ENCODE data around the gene PDGFRB. TPM values are rescaled to one million over a fixed set of nuclear protein-coding genes. Genes with fewer than 3 reads are reported as not detected.

The PDGFRB gene
- polyA plus RNA-seq, 2 of the 4 experiments (the other 2 are of a cell fraction) = 0.22 TPM

DNA sequence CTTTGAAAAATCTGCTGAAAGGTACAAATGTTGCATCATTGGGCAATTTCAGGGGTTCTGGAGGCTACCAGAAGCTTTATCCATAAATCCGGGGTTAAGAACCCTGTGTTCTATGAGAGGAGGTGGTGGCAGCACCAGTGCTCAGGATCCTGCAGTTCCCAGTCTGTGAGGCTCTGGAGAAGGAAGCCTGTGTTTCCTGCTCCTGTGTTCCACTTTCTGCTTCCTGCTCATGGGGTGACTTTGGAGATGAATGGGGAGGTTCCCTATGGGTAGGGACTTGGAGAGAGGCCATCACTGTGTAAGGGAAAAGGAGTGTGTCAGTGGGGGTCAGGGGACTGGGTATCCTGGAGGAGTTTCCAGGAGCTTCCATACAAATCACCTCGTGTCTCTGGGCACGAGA is 13.2 kb upstream of the PDGFRB start:
- no peak overlapping the region for H3K4me2 ChIP-seq
- ChIA-PET POLR2A (no interaction called here), CTCF (interaction anchor here (1.3 to 3.3 kb wide), 6 partner anchors 12 to 182 kb away, joined by 3 to 17 read pairs (median 4); partner anchors contain the start of gene SLC6A7)
- H3K4me3 ChIP-seq = no peak overlapping the region
- peaks cover 2% of the 10 kb centered on the region; the same call in 1 of the 3 replicates for H3K4me1 ChIP-seq
- ATAC-seq (peak in 1 of 2 experiments; percentile 27; a peak in 2 of 6 replicates), FAIRE-seq (no peak), DNase-seq (ENCODE audit: low read depth in 1 of 2, low spot score in 1 of 2) (no peak)
- TF ChIP-seq POLR2A (IDR thresholded peaks at IDR 0.05; ENCODE audit: low read length) = no peak
- TF ChIP-seq, protein P1, sequence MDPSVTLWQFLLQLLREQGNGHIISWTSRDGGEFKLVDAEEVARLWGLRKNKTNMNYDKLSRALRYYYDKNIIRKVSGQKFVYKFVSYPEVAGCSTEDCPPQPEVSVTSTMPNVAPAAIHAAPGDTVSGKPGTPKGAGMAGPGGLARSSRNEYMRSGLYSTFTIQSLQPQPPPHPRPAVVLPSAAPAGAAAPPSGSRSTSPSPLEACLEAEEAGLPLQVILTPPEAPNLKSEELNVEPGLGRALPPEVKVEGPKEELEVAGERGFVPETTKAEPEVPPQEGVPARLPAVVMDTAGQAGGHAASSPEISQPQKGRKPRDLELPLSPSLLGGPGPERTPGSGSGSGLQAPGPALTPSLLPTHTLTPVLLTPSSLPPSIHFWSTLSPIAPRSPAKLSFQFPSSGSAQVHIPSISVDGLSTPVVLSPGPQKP (IDR thresholded peaks at IDR 0.05; ENCODE audit: low read depth, low read length) = no peak
- TF ChIP-seq ZC3H11A (IDR thresholded peaks at IDR 0.05) = no peak
- TF ChIP-seq, protein P2, sequence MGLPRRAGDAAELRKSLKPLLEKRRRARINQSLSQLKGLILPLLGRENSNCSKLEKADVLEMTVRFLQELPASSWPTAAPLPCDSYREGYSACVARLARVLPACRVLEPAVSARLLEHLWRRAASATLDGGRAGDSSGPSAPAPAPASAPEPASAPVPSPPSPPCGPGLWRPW (IDR thresholded peaks at IDR 0.05) = no peak
- TF ChIP-seq, protein P3, sequence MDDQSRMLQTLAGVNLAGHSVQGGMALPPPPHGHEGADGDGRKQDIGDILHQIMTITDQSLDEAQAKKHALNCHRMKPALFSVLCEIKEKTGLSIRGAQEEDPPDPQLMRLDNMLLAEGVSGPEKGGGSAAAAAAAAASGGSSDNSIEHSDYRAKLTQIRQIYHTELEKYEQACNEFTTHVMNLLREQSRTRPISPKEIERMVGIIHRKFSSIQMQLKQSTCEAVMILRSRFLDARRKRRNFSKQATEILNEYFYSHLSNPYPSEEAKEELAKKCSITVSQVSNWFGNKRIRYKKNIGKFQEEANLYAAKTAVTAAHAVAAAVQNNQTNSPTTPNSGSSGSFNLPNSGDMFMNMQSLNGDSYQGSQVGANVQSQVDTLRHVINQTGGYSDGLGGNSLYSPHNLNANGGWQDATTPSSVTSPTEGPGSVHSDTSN (IDR thresholded peaks at IDR 0.05) = no peak
- TF ChIP-seq, protein P4, sequence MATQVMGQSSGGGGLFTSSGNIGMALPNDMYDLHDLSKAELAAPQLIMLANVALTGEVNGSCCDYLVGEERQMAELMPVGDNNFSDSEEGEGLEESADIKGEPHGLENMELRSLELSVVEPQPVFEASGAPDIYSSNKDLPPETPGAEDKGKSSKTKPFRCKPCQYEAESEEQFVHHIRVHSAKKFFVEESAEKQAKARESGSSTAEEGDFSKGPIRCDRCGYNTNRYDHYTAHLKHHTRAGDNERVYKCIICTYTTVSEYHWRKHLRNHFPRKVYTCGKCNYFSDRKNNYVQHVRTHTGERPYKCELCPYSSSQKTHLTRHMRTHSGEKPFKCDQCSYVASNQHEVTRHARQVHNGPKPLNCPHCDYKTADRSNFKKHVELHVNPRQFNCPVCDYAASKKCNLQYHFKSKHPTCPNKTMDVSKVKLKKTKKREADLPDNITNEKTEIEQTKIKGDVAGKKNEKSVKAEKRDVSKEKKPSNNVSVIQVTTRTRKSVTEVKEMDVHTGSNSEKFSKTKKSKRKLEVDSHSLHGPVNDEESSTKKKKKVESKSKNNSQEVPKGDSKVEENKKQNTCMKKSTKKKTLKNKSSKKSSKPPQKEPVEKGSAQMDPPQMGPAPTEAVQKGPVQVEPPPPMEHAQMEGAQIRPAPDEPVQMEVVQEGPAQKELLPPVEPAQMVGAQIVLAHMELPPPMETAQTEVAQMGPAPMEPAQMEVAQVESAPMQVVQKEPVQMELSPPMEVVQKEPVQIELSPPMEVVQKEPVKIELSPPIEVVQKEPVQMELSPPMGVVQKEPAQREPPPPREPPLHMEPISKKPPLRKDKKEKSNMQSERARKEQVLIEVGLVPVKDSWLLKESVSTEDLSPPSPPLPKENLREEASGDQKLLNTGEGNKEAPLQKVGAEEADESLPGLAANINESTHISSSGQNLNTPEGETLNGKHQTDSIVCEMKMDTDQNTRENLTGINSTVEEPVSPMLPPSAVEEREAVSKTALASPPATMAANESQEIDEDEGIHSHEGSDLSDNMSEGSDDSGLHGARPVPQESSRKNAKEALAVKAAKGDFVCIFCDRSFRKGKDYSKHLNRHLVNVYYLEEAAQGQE (IDR thresholded peaks at IDR 0.05) = no peak
- TF ChIP-seq, protein P5, sequence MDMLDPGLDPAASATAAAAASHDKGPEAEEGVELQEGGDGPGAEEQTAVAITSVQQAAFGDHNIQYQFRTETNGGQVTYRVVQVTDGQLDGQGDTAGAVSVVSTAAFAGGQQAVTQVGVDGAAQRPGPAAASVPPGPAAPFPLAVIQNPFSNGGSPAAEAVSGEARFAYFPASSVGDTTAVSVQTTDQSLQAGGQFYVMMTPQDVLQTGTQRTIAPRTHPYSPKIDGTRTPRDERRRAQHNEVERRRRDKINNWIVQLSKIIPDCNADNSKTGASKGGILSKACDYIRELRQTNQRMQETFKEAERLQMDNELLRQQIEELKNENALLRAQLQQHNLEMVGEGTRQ (IDR thresholded peaks at IDR 0.05) = no peak
- TF ChIP-seq GATA3 (IDR thresholded peaks at IDR 0.05; ENCODE audit: borderline replicate concordance) = no peak
- no peak for TF ChIP-seq KDM5A (IDR thresholded peaks at IDR 0.05)
- TF ChIP-seq, protein P6, sequence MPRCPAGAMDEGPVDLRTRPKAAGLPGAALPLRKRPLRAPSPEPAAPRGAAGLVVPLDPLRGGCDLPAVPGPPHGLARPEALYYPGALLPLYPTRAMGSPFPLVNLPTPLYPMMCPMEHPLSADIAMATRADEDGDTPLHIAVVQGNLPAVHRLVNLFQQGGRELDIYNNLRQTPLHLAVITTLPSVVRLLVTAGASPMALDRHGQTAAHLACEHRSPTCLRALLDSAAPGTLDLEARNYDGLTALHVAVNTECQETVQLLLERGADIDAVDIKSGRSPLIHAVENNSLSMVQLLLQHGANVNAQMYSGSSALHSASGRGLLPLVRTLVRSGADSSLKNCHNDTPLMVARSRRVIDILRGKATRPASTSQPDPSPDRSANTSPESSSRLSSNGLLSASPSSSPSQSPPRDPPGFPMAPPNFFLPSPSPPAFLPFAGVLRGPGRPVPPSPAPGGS (IDR thresholded peaks at IDR 0.05) = no peak
- no peak for TF ChIP-seq TFCP2L1 (CRISPR knock-in tag; IDR thresholded peaks at IDR 0.05)
- no peak for TF ChIP-seq SREBF2 (IDR thresholded peaks at IDR 0.05)
- TF ChIP-seq CHD4 (IDR thresholded peaks at IDR 0.05; ENCODE audit: borderline replicate concordance) = no peak
- no peak for TF ChIP-seq BHLHE40 (IDR thresholded peaks at IDR 0.05; ENCODE audit: low read depth, low read length)
- TF ChIP-seq NR3C1 (IDR thresholded peaks at IDR 0.05) = no peak
- no peak for TF ChIP-seq TP53 (CRISPR knock-in tag; IDR thresholded peaks at IDR 0.05)
- TF ChIP-seq, protein P7, sequence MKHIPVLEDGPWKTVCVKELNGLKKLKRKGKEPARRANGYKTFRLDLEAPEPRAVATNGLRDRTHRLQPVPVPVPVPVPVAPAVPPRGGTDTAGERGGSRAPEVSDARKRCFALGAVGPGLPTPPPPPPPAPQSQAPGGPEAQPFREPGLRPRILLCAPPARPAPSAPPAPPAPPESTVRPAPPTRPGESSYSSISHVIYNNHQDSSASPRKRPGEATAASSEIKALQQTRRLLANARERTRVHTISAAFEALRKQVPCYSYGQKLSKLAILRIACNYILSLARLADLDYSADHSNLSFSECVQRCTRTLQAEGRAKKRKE (CRISPR knock-in tag; IDR thresholded peaks at IDR 0.05; ENCODE audit: low read depth) = no peak
- WGBS (ENCODE audit: missing lambda C conversion rate) = 45% methylated on average over 3 of the region's 3 CpGs
- no peak overlapping the region for H3K27ac ChIP-seq
- H3K9me3 ChIP-seq = no peaks in the 10 kb centered on the region

DNA sequence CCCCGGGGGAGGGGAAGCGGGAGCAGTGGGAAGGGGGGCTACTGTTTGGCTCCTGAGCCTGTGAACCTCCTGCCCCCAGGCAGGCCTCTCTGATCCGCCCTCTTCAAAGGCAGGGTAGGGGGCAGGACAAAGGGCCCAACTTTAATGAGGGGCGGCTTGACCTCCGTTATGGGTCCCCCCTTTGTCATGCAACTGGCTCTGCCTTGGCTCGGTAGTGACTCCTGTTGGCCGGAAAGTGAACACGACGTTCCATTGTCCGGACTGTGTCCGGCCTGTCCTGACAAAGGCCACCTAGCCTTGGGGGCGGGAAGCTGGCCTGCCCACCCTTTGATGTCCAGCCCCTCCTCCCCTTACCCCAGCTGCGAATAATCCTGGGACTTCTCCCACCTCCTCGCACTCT is 12.3 kb upstream of the PDGFRB start:
- Histone ChIP-seq H3K27ac (no peak overlapping the region), H3K4me1 (peaks cover 5% of the 10 kb centered on the region; the same call in 1 of the 3 replicates), H3K4me2 (no peak overlapping the region), H3K4me3 (no peak overlapping the region), H3K9me3 (no peaks in the 10 kb centered on the region)
- DNase-seq (ENCODE audit: low read depth in 1 of 2, low spot score in 1 of 2) (no peak), ATAC-seq (no peak), FAIRE-seq (no peak)
- 88% methylated on average over 14 of the region's 14 CpGs for WGBS (ENCODE audit: missing lambda C conversion rate)
- ChIA-PET POLR2A (no interaction called here), CTCF (interaction anchor here (0.7 to 3.3 kb wide), 4 partner anchors 23 to 232 kb away, joined by 3 to 17 read pairs (median 4); partner anchors contain the start of gene SLC6A7)
- TF ChIP-seq, protein P8, sequence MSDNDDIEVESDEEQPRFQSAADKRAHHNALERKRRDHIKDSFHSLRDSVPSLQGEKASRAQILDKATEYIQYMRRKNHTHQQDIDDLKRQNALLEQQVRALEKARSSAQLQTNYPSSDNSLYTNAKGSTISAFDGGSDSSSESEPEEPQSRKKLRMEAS (IDR thresholded peaks at IDR 0.05) = no peak
- TF ChIP-seq NFE2L2 (conservative IDR thresholded peaks at IDR 0.05; ENCODE audit: low read length) = no peak
- TF ChIP-seq ZFP36 (IDR thresholded peaks at IDR 0.05; ENCODE audit: borderline replicate concordance, partially characterized antibody) = no peak
- TF ChIP-seq MAZ (IDR thresholded peaks at IDR 0.05; ENCODE audit: borderline replicate concordance, low read depth, low read length) = no peak
- no peak for TF ChIP-seq RCOR1 (IDR thresholded peaks at IDR 0.05; ENCODE audit: low read depth, low read length)
- no peak for TF ChIP-seq HEYL (CRISPR knock-in tag; IDR thresholded peaks at IDR 0.05)
- TF ChIP-seq CBX8 (IDR thresholded peaks at IDR 0.05) = no peak
- TF ChIP-seq, protein P9, sequence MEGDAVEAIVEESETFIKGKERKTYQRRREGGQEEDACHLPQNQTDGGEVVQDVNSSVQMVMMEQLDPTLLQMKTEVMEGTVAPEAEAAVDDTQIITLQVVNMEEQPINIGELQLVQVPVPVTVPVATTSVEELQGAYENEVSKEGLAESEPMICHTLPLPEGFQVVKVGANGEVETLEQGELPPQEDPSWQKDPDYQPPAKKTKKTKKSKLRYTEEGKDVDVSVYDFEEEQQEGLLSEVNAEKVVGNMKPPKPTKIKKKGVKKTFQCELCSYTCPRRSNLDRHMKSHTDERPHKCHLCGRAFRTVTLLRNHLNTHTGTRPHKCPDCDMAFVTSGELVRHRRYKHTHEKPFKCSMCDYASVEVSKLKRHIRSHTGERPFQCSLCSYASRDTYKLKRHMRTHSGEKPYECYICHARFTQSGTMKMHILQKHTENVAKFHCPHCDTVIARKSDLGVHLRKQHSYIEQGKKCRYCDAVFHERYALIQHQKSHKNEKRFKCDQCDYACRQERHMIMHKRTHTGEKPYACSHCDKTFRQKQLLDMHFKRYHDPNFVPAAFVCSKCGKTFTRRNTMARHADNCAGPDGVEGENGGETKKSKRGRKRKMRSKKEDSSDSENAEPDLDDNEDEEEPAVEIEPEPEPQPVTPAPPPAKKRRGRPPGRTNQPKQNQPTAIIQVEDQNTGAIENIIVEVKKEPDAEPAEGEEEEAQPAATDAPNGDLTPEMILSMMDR (IDR thresholded peaks at IDR 0.05) = no peak
- TF ChIP-seq CEBPB (IDR thresholded peaks at IDR 0.05) = no peak
- no peak for TF ChIP-seq RAD21 (conservative IDR thresholded peaks at IDR 0.05 in 1 of 2, IDR thresholded peaks at IDR 0.05 in 1 of 2)
- no peak for TF ChIP-seq SREBF2 (IDR thresholded peaks at IDR 0.05)
- no peak for TF ChIP-seq KDM5A (IDR thresholded peaks at IDR 0.05)
- TF ChIP-seq JUNB (IDR thresholded peaks at IDR 0.05) = no peak

Data from A549 (cell line).